HepG2 (cell line): ENCODE results near the gene TNKS1BP1. TPM values are rescaled to one million over a fixed set of nuclear protein-coding genes. Genes with fewer than 3 reads are reported as not detected.

Experiments used
- CHD4 ChIP-seq: fragments of 200-600 bp; sonication (generic); IDR thresholded peaks from 2 replicates; pipeline ENCODE4 v1.7.0; 2017; ENCODE audit warnings: mild to moderate bottlenecking, low read length, borderline replicate concordance
- GABPB1 ChIP-seq: IDR thresholded peaks from 2 replicates; pipeline ENCODE4 v1.6.1; 2016; ENCODE audit warnings: mild to moderate bottlenecking, missing genetic modification reagents, moderate library complexity, missing compliant biosample characterization
- HMG20B ChIP-seq: conservative IDR thresholded peaks from 2 replicates; pipeline ENCODE4 v1.6.1; 2016; ENCODE audit warnings: missing genetic modification reagents, missing compliant biosample characterization
- HNRNPK ChIP-seq: fragments of 200-400 bp; formaldehyde crosslinking; IDR thresholded peaks from 2 replicates; pipeline ENCODE4 v1.6.1; 2018; ENCODE audit warnings: low read length, low read depth, moderate library complexity, mild to moderate bottlenecking; ENCODE audit not compliant: poor library complexity, severe bottlenecking
- MZF1 ChIP-seq: sonication (generic); formaldehyde crosslinking; IDR thresholded peaks from 2 replicates; pipeline ENCODE4 v1.8.1; 2023; ENCODE audit warnings: mild to moderate bottlenecking, missing genetic modification reagents, borderline replicate concordance
- NFKB2 ChIP-seq: sonication (generic); formaldehyde crosslinking; IDR thresholded peaks from 2 replicates; pipeline ENCODE4 v1.4.0; 2020; ENCODE audit warnings: missing genetic modification reagents, borderline replicate concordance
- PATZ1 ChIP-seq: sonication (generic); formaldehyde crosslinking; IDR thresholded peaks from 2 replicates; pipeline ENCODE4 v1.4.0; 2020; ENCODE audit warnings: missing genetic modification reagents
- PRDM10 ChIP-seq: sonication (generic); formaldehyde crosslinking; IDR thresholded peaks from 2 replicates; pipeline ENCODE4 v1.4.0; 2020; ENCODE audit warnings: low read depth, missing genetic modification reagents
- RBFOX2 ChIP-seq: fragments of 200-400 bp; formaldehyde crosslinking; IDR thresholded peaks from 2 replicates; pipeline ENCODE4 v1.6.1; 2017; ENCODE audit warnings: low read depth, mild to moderate bottlenecking, low read length
- RBM22 ChIP-seq: fragments of 200-400 bp; formaldehyde crosslinking; optimal IDR thresholded peaks from 2 replicates; pipeline ENCODE3; 2017; ENCODE audit warnings: mild to moderate bottlenecking, low read length, moderate library complexity
- SAP130 ChIP-seq: IDR thresholded peaks from 2 replicates; pipeline ENCODE4 v1.6.1; 2016; ENCODE audit warnings: low read depth
- SOX6 ChIP-seq, 2 experiments: fragments of 450-650 bp in 1 of 2; sonication (generic) in 1 of 2; formaldehyde crosslinking in 1 of 2; IDR thresholded peaks; 2 replicates each; pipeline versions ENCODE4 v1.4.0 to v1.6.1; 2017 to 2020; ENCODE audit warnings: antibody characterized with exemption in 1 of 2, mild to moderate bottlenecking in 1 of 2, missing genetic modification reagents in 1 of 2
- SP1 ChIP-seq, 2 experiments: fragments of 450-650 bp in 1 of 2; sonication (generic) in 1 of 2; formaldehyde crosslinking in 1 of 2; IDR thresholded peaks; 2 replicates each; pipeline versions ENCODE4 v1.4.0 to v1.6.1; 2016 to 2020; ENCODE audit warnings: missing genetic modification reagents in 1 of 2
- ZNF253 ChIP-seq: sonication (generic); formaldehyde crosslinking; IDR thresholded peaks from 2 replicates; pipeline ENCODE4 v1.8.0; 2022; ENCODE audit warnings: mild to moderate bottlenecking, missing genetic modification reagents, borderline replicate concordance
- ZNF383 ChIP-seq: sonication (generic); formaldehyde crosslinking; IDR thresholded peaks from 2 replicates; pipeline ENCODE4 v1.4.0; 2020; ENCODE audit warnings: missing genetic modification reagents, mild to moderate bottlenecking, borderline replicate concordance
- ZNF790 ChIP-seq: sonication (generic); formaldehyde crosslinking; IDR thresholded peaks from 2 replicates; pipeline ENCODE4 v1.8.0; 2022; ENCODE audit warnings: missing genetic modification reagents, mild to moderate bottlenecking, borderline replicate concordance
- polyA plus RNA-seq, 8 experiments: library from polyadenylated mRNA; depleted of rRNA in 3 of 8; stranded (reverse) in 7 of 8; unstranded in 1 of 8; fragments of >200 nt; fragmentation: Illumina TruSeq in 4 of 8; extraction: Trizol in 4 of 8; gene quantifications; 2 replicates each; pipeline versions ENCODE4 v1.2.1 to v1.2.3, GENCODE V29; 2011 to 2016; ENCODE audit warnings: low read depth in 4 of 8, missing spikeins in 1 of 8, mixed read lengths in 1 of 8; ENCODE audit not compliant: insufficient read depth in 1 of 8
- total RNA-seq, 5 experiments: library from RNA; depleted of rRNA; stranded (reverse); fragments of >200 nt; fragmentation: Illumina TruSeq; extraction: Trizol; gene quantifications; 2 replicates each; pipeline ENCODE4 v1.2.3, GENCODE V29; 2016; ENCODE audit warnings: low read depth in 1 of 5
- TF ChIP-seq, protein P1 (sequence below): sonication (generic); formaldehyde crosslinking; IDR thresholded peaks from 2 replicates; pipeline ENCODE4 v1.4.0; 2020; ENCODE audit warnings: missing genetic modification reagents, borderline replicate concordance
- TF ChIP-seq, protein P2 (sequence below): sonication (generic); IDR thresholded peaks from 2 replicates; pipeline ENCODE4 v1.6.1; 2016; ENCODE audit warnings: low read depth, borderline replicate concordance

The TNKS1BP1 gene
- total and polyA plus RNA-seq, 2 of the 13 experiments (the other 11 are each of a cell fraction or from before 2014, with no cell fraction given), result 13.7 to 15.0 TPM

GRCh38 chr11:57311109-57311936, 13.4 kb downstream of the TNKS1BP1 start (continued):
- TF ChIP-seq, protein P1, sequence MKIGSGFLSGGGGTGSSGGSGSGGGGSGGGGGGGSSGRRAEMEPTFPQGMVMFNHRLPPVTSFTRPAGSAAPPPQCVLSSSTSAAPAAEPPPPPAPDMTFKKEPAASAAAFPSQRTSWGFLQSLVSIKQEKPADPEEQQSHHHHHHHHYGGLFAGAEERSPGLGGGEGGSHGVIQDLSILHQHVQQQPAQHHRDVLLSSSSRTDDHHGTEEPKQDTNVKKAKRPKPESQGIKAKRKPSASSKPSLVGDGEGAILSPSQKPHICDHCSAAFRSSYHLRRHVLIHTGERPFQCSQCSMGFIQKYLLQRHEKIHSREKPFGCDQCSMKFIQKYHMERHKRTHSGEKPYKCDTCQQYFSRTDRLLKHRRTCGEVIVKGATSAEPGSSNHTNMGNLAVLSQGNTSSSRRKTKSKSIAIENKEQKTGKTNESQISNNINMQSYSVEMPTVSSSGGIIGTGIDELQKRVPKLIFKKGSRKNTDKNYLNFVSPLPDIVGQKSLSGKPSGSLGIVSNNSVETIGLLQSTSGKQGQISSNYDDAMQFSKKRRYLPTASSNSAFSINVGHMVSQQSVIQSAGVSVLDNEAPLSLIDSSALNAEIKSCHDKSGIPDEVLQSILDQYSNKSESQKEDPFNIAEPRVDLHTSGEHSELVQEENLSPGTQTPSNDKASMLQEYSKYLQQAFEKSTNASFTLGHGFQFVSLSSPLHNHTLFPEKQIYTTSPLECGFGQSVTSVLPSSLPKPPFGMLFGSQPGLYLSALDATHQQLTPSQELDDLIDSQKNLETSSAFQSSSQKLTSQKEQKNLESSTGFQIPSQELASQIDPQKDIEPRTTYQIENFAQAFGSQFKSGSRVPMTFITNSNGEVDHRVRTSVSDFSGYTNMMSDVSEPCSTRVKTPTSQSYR, result peak; percentile 79; the same call in 1 of the 2 replicates
- TF ChIP-seq PATZ1 (CRISPR knock-in tag) (peak; percentile 68; the same call in 1 of the 2 replicates), ZNF253 (no peak), RBFOX2 (peak; percentile 82), SP1 (IDR thresholded peaks at IDR 0.05) (no peak), SP1 (CRISPR knock-in tag; IDR thresholded peaks at IDR 0.05) (no peak), NFKB2 (CRISPR knock-in tag) (no peak), HMG20B (CRISPR knock-in tag) (no peak), HNRNPK (peak; percentile 13), PRDM10 (0 out of 2 replicates have a peak, but pooled peaks have one; percentile 43), RBM22 (peak; percentile 37), MZF1 (CRISPR knock-in tag) (no peak), SOX6 (IDR thresholded peaks at IDR 0.05) (no peak), SOX6 (CRISPR knock-in tag; IDR thresholded peaks at IDR 0.05) (0 out of 2 replicates have a peak, but pooled peaks have one; percentile 27), SAP130 (CRISPR knock-in tag) (peak; percentile 55), ZNF790 (CRISPR knock-in tag) (no peak), CHD4 (0 out of 2 replicates have a peak, but pooled peaks have one; percentile 33), ZNF383 (CRISPR knock-in tag) (0 out of 2 replicates have a peak, but pooled peaks have one; percentile 52), GABPB1 (CRISPR knock-in tag) (peak; percentile 51; the same call in 1 of the 2 replicates)
- TF ChIP-seq, protein P2, sequence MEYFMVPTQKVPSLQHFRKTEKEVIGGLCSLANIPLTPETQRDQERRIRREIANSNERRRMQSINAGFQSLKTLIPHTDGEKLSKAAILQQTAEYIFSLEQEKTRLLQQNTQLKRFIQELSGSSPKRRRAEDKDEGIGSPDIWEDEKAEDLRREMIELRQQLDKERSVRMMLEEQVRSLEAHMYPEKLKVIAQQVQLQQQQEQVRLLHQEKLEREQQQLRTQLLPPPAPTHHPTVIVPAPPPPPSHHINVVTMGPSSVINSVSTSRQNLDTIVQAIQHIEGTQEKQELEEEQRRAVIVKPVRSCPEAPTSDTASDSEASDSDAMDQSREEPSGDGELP, result 0 out of 2 replicates have a peak, but pooled peaks have one; percentile 41
